ENCODE measurements around the gene SYNGR1.

Gene SYNGR1

DNA sequence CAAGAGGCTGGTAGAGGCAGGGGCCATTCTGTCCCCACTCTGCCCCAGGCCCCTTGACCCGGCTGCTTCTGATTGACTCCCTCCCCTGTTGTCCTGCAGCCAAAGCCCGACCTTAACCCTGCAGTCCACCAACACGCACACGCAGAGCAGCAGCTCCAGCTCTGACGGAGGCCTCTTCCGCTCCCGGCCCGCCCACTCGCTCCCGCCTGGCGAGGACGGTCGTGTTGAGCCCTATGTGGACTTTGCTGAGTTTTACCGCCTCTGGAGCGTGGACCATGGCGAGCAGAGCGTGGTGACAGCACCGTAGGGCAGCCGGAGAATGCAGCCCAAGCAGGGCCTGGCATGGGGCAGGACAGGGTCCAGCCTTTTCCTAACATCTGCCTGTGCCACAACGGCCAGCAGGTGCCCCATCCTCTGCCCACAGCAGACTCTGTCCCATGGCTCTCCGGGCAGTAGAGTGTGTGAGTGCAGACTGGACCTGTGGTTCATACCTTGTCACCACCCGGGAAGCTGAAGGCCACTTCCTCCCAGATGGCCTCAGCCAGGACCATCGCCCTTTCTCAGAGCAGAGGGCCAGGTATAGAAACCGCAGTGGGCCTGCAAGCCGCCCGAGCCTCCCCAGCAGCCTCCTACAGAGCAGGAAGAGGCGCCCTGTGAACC lies 80.3 kb downstream of the SYNGR1 start:
- no peak overlapping the region for H3K4me3 ChIP-seq (ENCODE audit: low read depth, low read length)
- no peak for DNase-seq (ENCODE audit: low read depth)
- in situ Hi-C loops (cut with HindIII; ENCODE audit: low sequenced_read_pairs): no loop called here
- TF ChIP-seq, protein P1, sequence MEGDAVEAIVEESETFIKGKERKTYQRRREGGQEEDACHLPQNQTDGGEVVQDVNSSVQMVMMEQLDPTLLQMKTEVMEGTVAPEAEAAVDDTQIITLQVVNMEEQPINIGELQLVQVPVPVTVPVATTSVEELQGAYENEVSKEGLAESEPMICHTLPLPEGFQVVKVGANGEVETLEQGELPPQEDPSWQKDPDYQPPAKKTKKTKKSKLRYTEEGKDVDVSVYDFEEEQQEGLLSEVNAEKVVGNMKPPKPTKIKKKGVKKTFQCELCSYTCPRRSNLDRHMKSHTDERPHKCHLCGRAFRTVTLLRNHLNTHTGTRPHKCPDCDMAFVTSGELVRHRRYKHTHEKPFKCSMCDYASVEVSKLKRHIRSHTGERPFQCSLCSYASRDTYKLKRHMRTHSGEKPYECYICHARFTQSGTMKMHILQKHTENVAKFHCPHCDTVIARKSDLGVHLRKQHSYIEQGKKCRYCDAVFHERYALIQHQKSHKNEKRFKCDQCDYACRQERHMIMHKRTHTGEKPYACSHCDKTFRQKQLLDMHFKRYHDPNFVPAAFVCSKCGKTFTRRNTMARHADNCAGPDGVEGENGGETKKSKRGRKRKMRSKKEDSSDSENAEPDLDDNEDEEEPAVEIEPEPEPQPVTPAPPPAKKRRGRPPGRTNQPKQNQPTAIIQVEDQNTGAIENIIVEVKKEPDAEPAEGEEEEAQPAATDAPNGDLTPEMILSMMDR (IDR thresholded peaks at IDR 0.05; ENCODE audit: low read depth, low read length, missing control alignments): no peak

DNA sequence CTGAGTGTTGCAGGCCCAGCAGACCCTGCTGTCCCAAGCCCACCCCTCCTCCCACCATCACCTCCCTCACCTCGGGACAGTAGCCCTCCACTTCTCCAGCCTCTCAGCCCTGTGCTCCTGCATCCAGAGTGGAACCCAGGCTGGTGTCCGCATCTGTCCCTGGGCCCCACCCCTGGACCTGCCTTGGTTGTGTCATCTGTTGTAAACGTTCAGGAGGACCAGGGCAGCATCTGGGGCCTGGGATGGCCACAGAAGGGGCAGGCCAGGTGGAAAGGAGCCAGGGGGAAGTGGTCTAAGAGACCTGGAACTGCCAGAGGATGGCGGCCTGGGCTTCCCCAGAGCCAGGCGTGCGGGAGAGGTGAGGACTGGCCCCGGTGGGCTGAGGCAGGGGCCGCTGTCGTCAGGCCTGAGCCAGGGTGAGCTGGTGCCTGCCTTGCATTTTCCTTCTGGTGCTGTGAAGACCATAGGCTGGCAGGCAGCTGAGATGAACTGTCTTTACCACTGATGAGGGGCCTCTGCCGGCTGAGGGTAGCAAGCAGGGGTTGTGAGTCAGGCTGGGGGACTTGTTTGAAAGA lies 80.9 kb downstream of the SYNGR1 start:
- in situ Hi-C loops (cut with HindIII; ENCODE audit: low sequenced_read_pairs): no loop called here
- TF ChIP-seq, protein P1 (IDR thresholded peaks at IDR 0.05; ENCODE audit: low read depth, low read length, missing control alignments): no peak

DNA sequence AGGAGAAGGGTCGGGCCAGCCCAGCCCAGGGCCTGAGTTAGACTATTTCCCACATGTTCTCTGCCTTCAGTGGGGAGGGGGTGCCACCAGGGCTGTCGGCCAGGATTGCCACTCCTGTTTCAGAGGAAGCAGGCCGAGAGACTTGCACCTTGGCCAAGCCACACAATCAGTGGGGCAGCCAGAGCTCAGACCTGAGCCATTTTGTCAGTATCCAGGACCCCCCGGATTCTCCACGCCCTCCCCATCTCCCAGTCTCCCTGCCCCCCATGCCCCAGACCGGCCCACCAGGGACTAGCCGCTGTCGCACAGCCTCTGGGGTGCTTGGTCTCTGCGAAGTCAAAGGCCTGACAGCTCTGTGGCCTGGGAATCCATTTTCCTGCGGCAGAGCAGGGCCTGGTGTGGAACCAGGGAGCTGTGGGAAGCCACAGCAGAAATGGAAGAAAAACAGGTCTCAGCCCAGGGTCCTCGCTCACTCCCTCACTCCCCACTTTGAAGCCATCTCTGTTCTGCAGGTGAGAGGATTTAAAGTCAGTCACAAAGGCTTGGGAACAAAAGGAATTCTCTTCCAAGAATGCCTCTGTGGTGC lies 81.5 kb downstream of the SYNGR1 start:
- H3K4me3 ChIP-seq (ENCODE audit: low read depth, low read length): no peak overlapping the region
- TF ChIP-seq, protein P1 (IDR thresholded peaks at IDR 0.05; ENCODE audit: low read depth, low read length, missing control alignments): no peak
- DNase-seq (ENCODE audit: low read depth): no peak
- in situ Hi-C loops (cut with HindIII; ENCODE audit: low sequenced_read_pairs): no loop called here

More for the DNA sequence above, 80.9 kb downstream of the SYNGR1 start:
- DNase-seq (ENCODE audit: low read depth): no peak
- H3K4me3 ChIP-seq (ENCODE audit: low read depth, low read length): no peak overlapping the region

DNA sequence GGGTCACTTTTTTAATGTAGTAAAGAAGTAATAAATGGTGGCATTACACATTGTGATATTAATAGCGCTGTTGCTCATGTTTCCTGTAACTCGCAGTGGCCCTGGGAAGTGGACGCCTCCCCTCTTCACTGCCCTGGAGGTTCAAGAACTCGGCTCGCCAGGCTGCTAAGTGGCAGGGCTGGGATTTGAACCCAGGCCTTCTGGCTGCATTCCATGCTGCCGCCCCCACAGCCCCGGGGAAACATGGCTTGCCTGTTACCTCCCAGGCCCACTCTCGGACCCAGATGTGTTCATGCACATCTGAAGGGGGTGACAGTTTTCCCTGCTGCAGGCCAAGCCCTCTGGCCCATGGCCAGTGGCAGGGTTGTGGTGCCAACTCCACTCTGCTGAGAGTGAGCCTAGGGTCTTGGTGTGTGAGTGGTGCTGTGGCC lies 82.0 kb downstream of the SYNGR1 start:
- DNase-seq (ENCODE audit: low read depth): no peak
- TF ChIP-seq, protein P1 (IDR thresholded peaks at IDR 0.05; ENCODE audit: low read depth, low read length, missing control alignments): no peak
- no peak overlapping the region for H3K4me3 ChIP-seq (ENCODE audit: low read depth, low read length)
- in situ Hi-C loops (cut with HindIII; ENCODE audit: low sequenced_read_pairs): no loop called here

DNA sequence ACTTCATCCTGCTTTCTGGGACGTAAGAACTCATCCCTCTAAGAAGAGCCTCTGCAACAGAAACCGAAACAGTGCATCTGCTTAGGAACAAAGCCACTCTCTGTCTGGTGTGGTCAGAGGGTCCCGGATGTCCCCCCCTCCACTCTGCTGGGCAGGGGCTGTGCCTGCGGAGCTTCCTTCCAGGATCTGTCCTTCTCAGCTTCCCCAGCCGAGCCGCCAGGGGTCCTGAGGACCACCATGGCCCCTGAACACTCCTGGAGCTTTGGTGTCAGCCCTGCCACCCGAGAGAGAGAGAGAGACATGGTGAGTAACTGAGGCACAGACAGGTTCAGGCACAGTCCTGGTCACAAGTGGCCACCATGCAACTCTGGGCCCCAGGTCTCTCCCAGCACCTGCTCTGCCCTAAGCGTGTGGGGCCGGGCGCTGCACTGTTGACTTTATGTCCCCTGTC lies 82.6 kb downstream of the SYNGR1 start:
- in situ Hi-C loops (cut with HindIII; ENCODE audit: low sequenced_read_pairs): no loop called here
- no peak for DNase-seq (ENCODE audit: low read depth)

DNA sequence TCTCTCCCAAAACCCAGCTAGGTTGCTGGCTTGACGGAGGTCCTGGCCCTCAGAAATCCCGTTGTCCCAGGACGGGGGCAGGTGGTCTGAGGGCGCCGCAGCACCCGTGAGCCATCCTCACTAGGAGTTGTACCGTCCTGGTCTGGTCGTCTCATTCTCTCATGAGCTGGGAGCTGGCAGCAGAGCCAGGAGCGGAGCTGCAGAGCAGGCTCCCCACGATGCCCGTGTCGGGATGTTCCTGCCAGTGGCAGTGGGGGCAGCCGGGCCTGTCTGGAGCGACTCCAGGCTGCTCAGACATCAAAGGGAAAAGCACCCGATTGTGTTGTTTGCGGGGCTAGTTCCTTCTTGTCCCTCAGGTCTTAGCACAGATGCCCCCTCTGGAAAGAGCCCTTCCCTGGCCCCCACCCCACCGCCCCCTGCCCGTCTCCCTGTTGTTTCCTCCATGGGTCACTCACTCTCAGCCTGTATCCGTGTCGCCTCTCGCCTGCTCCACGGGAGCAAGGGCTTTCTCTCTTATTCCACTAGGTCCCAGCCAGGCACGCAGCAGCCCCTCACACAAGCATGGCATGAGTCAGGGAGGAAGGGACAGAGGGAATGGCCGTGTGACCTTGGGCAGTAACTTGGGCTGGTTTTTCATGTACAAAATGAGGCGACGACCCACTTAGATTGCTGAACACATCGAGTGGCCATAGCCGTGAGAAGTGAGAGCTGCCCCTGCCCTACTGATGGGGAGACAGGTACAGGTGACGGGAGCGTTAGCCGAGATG lies 83.9 kb downstream of the SYNGR1 start:
- no peak overlapping the region for H3K4me3 ChIP-seq (ENCODE audit: low read depth, low read length)
- in situ Hi-C loops (cut with HindIII; ENCODE audit: low sequenced_read_pairs): no loop called here
- TF ChIP-seq, protein P1 (IDR thresholded peaks at IDR 0.05; ENCODE audit: low read depth, low read length, missing control alignments): no peak
- no peak for DNase-seq (ENCODE audit: low read depth)

More for the DNA sequence above, 82.6 kb downstream of the SYNGR1 start:
- H3K4me3 ChIP-seq (ENCODE audit: low read depth, low read length): no peak overlapping the region
- TF ChIP-seq, protein P1 (IDR thresholded peaks at IDR 0.05; ENCODE audit: low read depth, low read length, missing control alignments): no peak

All from astrocyte of the cerebellum (primary cell).